Measurements from ENCODE around the gene LMNTD2. TPM values are rescaled to one million over a fixed set of nuclear protein-coding genes. Genes with fewer than 3 reads are reported as not detected.

The LMNTD2 gene
- total and polyA plus RNA-seq, 2 of the 13 experiments (the other 11 are each of a cell fraction or from before 2014, with no cell fraction given) = 1.1 to 3.1 TPM

DNA sequence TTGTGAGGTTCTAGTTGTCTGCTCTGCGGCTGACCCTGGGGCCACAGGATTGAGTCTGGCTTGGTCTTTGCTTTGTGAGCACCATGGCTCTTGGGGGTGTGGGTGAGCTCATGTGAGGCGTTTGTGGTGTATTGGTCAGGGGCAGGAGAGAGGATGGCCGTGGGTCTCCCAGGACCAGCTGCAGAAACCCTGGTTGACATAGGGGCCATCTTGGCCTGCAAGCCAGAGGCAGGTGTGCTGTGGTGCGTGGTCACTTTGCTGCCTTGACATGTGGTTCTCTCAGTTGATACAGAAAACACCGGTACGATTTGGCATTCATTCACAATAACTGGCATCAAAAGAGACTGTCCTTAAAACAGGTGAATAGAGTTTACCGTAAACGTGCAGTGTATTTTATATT, 27.0 kb upstream of the LMNTD2 start (continued):
- TF ChIP-seq, protein P1, sequence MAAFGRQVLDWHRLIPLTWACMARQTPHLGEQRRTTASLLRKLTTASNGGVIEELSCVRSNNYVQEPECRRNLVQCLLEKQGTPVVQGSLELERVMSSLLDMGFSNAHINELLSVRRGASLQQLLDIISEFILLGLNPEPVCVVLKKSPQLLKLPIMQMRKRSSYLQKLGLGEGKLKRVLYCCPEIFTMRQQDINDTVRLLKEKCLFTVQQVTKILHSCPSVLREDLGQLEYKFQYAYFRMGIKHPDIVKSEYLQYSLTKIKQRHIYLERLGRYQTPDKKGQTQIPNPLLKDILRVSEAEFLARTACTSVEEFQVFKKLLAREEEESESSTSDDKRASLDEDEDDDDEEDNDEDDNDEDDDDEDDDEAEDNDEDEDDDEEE (CRISPR knock-in tag; IDR thresholded peaks at IDR 0.05) = 0 out of 2 replicates have a peak, but pooled peaks have one; percentile 34
- TF ChIP-seq, protein P2, sequence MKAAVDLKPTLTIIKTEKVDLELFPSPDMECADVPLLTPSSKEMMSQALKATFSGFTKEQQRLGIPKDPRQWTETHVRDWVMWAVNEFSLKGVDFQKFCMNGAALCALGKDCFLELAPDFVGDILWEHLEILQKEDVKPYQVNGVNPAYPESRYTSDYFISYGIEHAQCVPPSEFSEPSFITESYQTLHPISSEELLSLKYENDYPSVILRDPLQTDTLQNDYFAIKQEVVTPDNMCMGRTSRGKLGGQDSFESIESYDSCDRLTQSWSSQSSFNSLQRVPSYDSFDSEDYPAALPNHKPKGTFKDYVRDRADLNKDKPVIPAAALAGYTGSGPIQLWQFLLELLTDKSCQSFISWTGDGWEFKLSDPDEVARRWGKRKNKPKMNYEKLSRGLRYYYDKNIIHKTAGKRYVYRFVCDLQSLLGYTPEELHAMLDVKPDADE (CRISPR knock-in tag; IDR thresholded peaks at IDR 0.05) = no peak
- TF ChIP-seq ZNF720 (CRISPR knock-in tag; IDR thresholded peaks at IDR 0.05) = no peak
- no peak for TF ChIP-seq AGO1 (IDR thresholded peaks at IDR 0.05; ENCODE audit: low read depth, low read length, poor library complexity, severe bottlenecking)
- TF ChIP-seq ZNF891 (CRISPR knock-in tag; IDR thresholded peaks at IDR 0.05) = 0 out of 2 replicates have a peak, but pooled peaks have one; percentile 26
- no peak for TF ChIP-seq HCFC1 (IDR thresholded peaks at IDR 0.05; ENCODE audit: low read depth, low read length)
- TF ChIP-seq TCF12 (IDR thresholded peaks at IDR 0.05) = no peak
- TF ChIP-seq TCF12 (CRISPR knock-in tag; IDR thresholded peaks at IDR 0.05) = 0 out of 2 replicates have a peak, but pooled peaks have one; percentile 15
- TF ChIP-seq, protein P3, sequence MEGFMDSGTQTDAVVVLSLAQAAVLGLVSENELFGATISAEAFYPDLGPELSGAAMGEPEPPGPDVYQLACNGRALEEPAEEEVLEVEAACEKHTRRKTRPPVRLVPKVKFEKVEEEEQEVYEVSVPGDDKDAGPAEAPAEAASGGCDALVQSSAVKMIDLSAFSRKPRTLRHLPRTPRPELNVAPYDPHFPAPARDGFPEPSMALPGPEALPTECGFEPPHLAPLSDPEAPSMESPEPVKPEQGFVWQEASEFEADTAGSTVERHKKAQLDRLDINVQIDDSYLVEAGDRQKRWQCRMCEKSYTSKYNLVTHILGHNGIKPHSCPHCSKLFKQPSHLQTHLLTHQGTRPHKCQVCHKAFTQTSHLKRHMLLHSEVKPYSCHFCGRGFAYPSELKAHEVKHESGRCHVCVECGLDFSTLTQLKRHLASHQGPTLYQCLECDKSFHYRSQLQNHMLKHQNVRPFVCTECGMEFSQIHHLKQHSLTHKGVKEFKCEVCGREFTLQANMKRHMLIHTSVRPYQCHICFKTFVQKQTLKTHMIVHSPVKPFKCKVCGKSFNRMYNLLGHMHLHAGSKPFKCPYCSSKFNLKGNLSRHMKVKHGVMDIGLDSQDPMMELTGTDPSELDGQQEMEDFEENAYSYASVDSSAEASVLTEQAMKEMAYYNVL (CRISPR knock-in tag; IDR thresholded peaks at IDR 0.05; ENCODE audit: borderline replicate concordance) = no peak
- TF ChIP-seq KAT7 (CRISPR knock-in tag; IDR thresholded peaks at IDR 0.05; ENCODE audit: borderline replicate concordance) = no peak
- no peak for TF ChIP-seq ZNF256 (CRISPR knock-in tag; conservative IDR thresholded peaks at IDR 0.05)
- TF ChIP-seq, protein P4, sequence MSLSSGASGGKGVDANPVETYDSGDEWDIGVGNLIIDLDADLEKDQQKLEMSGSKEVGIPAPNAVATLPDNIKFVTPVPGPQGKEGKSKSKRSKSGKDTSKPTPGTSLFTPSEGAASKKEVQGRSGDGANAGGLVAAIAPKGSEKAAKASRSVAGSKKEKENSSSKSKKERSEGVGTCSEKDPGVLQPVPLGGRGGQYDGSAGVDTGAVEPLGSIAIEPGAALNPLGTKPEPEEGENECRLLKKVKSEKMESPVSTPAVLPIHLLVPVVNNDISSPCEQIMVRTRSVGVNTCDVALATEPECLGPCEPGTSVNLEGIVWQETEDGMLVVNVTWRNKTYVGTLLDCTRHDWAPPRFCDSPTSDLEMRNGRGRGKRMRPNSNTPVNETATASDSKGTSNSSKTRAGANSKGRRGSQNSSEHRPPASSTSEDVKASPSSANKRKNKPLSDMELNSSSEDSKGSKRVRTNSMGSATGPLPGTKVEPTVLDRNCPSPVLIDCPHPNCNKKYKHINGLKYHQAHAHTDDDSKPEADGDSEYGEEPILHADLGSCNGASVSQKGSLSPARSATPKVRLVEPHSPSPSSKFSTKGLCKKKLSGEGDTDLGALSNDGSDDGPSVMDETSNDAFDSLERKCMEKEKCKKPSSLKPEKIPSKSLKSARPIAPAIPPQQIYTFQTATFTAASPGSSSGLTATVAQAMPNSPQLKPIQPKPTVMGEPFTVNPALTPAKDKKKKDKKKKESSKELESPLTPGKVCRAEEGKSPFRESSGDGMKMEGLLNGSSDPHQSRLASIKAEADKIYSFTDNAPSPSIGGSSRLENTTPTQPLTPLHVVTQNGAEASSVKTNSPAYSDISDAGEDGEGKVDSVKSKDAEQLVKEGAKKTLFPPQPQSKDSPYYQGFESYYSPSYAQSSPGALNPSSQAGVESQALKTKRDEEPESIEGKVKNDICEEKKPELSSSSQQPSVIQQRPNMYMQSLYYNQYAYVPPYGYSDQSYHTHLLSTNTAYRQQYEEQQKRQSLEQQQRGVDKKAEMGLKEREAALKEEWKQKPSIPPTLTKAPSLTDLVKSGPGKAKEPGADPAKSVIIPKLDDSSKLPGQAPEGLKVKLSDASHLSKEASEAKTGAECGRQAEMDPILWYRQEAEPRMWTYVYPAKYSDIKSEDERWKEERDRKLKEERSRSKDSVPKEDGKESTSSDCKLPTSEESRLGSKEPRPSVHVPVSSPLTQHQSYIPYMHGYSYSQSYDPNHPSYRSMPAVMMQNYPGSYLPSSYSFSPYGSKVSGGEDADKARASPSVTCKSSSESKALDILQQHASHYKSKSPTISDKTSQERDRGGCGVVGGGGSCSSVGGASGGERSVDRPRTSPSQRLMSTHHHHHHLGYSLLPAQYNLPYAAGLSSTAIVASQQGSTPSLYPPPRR (CRISPR knock-in tag; IDR thresholded peaks at IDR 0.05; ENCODE audit: borderline replicate concordance) = no peak
- 0 out of 2 replicates have a peak, but pooled peaks have one; percentile 21 for TF ChIP-seq ZNF776 (CRISPR knock-in tag; IDR thresholded peaks at IDR 0.05)
- TF ChIP-seq, protein P5, sequence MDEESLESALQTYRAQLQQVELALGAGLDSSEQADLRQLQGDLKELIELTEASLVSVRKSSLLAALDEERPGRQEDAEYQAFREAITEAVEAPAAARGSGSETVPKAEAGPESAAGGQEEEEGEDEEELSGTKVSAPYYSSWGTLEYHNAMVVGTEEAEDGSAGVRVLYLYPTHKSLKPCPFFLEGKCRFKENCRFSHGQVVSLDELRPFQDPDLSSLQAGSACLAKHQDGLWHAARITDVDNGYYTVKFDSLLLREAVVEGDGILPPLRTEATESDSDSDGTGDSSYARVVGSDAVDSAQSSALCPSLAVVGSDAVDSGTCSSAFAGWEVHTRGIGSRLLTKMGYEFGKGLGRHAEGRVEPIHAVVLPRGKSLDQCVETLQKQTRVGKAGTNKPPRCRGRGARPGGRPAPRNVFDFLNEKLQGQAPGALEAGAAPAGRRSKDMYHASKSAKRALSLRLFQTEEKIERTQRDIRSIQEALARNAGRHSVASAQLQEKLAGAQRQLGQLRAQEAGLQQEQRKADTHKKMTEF (CRISPR knock-in tag; IDR thresholded peaks at IDR 0.05) = no peak
- 0 out of 2 replicates have a peak, but pooled peaks have one; percentile 19 for TF ChIP-seq ZFY (CRISPR knock-in tag; IDR thresholded peaks at IDR 0.05)
- TF ChIP-seq, protein P6, sequence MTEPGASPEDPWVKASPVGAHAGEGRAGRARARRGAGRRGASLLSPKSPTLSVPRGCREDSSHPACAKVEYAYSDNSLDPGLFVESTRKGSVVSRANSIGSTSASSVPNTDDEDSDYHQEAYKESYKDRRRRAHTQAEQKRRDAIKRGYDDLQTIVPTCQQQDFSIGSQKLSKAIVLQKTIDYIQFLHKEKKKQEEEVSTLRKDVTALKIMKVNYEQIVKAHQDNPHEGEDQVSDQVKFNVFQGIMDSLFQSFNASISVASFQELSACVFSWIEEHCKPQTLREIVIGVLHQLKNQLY (CRISPR knock-in tag; IDR thresholded peaks at IDR 0.05) = no peak
- TF ChIP-seq SSRP1 (CRISPR knock-in tag; IDR thresholded peaks at IDR 0.05) = no peak
- TF ChIP-seq ZNF577 (CRISPR knock-in tag; IDR thresholded peaks at IDR 0.05; ENCODE audit: borderline replicate concordance, low read depth) = no peak
- TF ChIP-seq ADNP (CRISPR knock-in tag; IDR thresholded peaks at IDR 0.05) = no peak

Measured in HepG2 (cell line).